Cardiac fibroblast (primary cell): Measurements from ENCODE around the gene GALK1.

Source experiments
- DNase-seq, 2 donors: peaks; one replicate each; pipeline versions ENCODE4 v3.0.0 to v3.0.0-alpha.2; 2010; ENCODE audit warnings: low read depth in 2 of 2
- H3K4me3 ChIP-seq, 2 donors: replicated peaks in 1 of 2; 1 replicate in 1 of 2; 2 replicates in 1 of 2; pipeline ENCODE4 v1.5.1; 2011; ENCODE audit warnings: low read depth in 2 of 2, low read length in 2 of 2, mild to moderate bottlenecking in 2 of 2, moderate library complexity in 1 of 2
- CTCF ChIP-seq: IDR thresholded peaks from one replicate; pipeline ENCODE4 v1.5.1; 2011; ENCODE audit warnings: low read depth, mild to moderate bottlenecking, low read length, inconsistent platforms

GALK1 gene

DNA sequence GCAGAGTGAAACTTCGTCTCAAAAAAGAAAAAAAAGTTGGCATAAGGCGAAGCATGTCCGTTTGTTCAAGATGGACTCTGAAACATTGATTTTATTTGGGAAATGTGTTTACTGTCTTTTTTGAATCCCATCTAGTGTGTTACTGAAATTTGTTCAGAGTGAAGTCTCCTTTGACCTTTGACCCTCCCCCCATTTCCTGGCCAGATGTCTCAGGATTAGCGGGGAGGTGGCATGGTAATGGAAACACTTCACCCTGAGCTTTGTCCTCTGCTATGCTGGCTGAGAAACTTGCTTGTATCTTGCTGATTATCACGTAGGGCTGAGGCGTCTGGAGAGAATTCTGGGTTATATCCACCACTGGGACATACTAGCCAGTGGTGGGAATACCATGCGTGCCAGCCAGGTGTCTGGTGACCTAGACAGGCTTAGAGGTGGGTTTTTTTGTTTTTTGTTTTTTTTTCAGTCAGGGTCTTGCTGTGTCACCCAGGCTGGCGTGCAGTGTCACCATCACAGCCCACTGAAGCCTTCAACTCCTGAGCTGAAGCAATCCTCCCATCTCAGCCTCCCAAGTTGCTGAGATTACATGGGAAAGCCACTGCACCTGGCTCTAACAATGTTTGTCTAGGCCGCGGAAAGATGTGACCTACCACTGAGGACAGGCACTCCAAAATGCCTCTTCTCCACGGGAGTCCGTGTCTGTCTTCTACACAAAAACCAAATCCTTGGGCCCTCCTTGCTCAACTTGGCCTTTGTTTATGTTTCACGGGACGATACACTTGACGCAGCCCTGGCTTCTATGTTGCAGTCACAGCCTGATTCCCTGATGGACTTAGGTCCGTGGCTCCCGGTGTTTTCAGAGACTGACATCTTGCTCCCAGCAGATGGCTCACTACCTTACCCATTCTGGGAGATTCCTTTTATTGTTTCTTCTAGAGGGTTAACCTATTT lies 6.6 kb upstream of the GALK1 start:
- DNase-seq = peak; percentile 33 to 46
- TF ChIP-seq CTCF = peak; percentile 20
- H3K4me3 ChIP-seq = no peak overlapping the region

- no peak overlapping the region for H3K4me3 ChIP-seq
- no peak for TF ChIP-seq CTCF
- no peak for DNase-seq
These were observed 4.5 kb upstream of the GALK1 start for GRCh38 chr17:75769536-75769935.

GRCh38 chr17:75767881-75768280 lies 2.9 kb upstream of the GALK1 start:
- no peak overlapping the region for H3K4me3 ChIP-seq
- no peak for DNase-seq
- TF ChIP-seq CTCF = no peak

- no peak overlapping the region for H3K4me3 ChIP-seq
- TF ChIP-seq CTCF = no peak
- no peak for DNase-seq
These were observed 989 bp upstream of the GALK1 start for GRCh38 chr17:75765981-75766380.

DNA sequence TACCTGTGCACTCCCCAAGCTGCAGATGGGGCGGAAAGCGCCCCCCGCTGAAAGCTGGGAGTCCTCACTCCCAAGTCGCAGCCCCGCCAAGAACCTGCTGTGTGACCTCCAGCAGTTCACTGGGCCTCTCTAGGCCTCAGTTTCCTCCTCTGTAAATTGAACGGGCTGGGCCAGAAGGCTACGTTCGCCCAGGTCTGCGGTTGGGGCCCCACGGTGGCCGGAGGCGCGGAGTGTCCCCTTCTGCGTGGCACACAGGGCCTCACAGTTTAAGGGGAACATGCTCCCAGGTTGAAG lies 628 bp downstream of the GALK1 start:
- peak overlapping the region; percentile 60 to 65 for H3K4me3 ChIP-seq
- no peak for DNase-seq
- TF ChIP-seq CTCF = no peak

DNA sequence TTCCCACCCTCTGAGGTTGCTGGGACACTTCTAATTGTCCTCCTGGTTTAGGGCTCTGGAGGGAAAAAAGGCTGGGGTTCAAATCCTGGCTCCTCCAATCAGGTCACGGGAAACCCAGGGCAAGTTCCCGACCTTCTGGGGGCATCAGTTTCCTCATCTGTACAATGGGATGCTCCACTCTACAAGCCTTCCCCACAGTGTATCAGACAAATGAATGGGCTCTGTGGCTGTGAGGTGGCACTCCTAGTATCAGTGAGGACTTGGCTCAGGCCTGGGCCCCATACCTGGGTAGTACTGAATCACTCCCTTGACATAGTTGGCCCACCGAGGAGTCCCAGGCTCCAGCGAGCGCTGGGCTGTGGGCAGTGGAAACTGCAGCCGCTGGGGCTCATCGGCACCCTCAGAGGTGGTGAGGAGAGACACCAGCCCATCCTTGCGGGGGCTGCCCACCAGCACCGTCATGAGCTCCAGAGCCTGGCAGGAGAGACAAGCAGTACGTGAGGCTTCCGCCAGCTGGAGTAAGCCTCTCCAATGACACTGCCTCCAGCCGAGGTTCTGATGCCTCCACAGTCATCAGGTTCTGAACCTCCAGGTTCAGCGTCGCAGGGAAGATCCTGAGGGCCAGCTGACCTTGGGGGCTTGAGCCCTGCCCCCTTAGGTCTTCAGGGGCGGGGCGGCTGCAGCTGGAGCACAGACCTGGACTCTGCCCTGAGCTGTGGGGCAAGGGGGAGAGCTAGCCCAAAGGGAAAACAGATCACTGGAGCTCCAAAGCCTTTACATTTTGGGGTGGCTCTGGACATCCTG lies 1.2 kb downstream of the GALK1 start:
- H3K4me3 ChIP-seq = peak overlapping the region; percentile 60 to 65
- DNase-seq = no peak
- TF ChIP-seq CTCF = no peak
